ENCODE measurements around the gene AMPD2. TPM values are rescaled to one million over a fixed set of nuclear protein-coding genes. Genes with fewer than 3 reads are reported as not detected.

AMPD2 gene
- total and polyA plus RNA-seq, 7 donors: 4.2 to 13.9 (median 8.5) TPM

DNA sequence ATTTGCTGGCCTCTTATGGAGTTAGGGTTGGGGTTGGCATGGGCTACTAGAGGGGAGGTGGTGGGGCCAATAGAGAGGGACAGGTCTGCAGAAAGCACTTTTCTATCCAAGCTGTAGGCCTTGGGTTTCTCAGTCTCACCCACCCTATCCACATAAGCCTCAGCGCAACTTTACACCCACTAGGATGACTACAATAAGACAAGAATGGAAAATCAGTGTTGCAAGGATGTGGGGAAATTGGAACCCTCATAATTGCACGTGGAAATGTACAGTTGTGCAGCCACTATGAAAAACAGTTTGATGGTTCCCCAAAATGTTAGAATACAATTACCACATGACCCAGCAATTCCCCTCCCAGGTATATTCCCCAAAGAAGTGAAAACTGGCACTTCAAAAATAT is 22.2 kb downstream of the AMPD2 start:
- DNase-seq (no peak), ATAC-seq (no peak)
- TF ChIP-seq, protein P1, sequence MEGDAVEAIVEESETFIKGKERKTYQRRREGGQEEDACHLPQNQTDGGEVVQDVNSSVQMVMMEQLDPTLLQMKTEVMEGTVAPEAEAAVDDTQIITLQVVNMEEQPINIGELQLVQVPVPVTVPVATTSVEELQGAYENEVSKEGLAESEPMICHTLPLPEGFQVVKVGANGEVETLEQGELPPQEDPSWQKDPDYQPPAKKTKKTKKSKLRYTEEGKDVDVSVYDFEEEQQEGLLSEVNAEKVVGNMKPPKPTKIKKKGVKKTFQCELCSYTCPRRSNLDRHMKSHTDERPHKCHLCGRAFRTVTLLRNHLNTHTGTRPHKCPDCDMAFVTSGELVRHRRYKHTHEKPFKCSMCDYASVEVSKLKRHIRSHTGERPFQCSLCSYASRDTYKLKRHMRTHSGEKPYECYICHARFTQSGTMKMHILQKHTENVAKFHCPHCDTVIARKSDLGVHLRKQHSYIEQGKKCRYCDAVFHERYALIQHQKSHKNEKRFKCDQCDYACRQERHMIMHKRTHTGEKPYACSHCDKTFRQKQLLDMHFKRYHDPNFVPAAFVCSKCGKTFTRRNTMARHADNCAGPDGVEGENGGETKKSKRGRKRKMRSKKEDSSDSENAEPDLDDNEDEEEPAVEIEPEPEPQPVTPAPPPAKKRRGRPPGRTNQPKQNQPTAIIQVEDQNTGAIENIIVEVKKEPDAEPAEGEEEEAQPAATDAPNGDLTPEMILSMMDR (IDR thresholded peaks at IDR 0.05): no peak
- Histone ChIP-seq H3K4me1 (no peaks in the 10 kb centered on the region), H3K27me3 (ENCODE audit: insufficient read depth in 3 of 3, low read length in 2 of 3) (no peaks in the 10 kb centered on the region), H3K36me3 (ENCODE audit: insufficient read depth in 1 of 2, low read depth in 1 of 2) (no peaks in the 10 kb centered on the region), H3K9me3 (no peaks in the 10 kb centered on the region), H3K4me3 (no peak overlapping the region), H3K27ac (no peak overlapping the region)
- intact Hi-C loops (cut with DNase I): loop anchor here (1.0 to 5.0 kb wide), 6 partner anchors 45 to 340 kb away; partner anchors contain the start of genes AHCYL1 (in 1 of the 2), GNAI3 (in 1 of the 2) and GSTM1 (in 1 of the 2)
- WGBS, 3 donors: 69 to 89% (median 82%) methylated on average over 2 of the region's 2 CpGs

DNA sequence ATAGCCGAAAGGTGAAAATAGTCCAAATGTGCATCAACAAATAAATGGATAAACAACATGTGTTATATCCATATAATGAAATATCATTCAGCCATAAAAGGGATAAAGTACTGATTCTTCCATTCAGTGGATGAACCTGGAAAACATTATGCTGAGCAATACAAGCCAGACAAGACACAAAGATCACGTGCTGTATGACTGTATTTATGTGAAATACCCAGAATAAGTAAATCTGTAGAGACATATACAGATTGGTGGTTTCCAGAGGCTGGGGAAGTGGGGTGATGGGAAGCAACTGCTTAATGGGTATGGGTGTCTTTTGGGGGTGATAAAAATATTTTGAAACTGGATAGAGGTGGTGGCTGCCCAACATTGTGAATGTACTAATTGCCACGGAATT is 23.0 kb downstream of the AMPD2 start:
- Histone ChIP-seq H3K9me3 (no peaks in the 10 kb centered on the region), H3K4me3 (no peak overlapping the region), H3K27me3 (ENCODE audit: insufficient read depth in 3 of 3, low read length in 2 of 3) (no peaks in the 10 kb centered on the region), H3K36me3 (ENCODE audit: insufficient read depth in 1 of 2, low read depth in 1 of 2) (no peaks in the 10 kb centered on the region), H3K4me1 (no peaks in the 10 kb centered on the region), H3K27ac (no peak overlapping the region)
- 73 to 78% (median 74%) methylated on average over 3 of the region's 3 CpGs for WGBS, 3 donors
- intact Hi-C loops (cut with DNase I): loop anchor here (1.0 to 5.0 kb wide), 6 partner anchors 45 to 340 kb away; partner anchors contain the start of genes GSTM1 (in 2 of the 2), AHCYL1 (in 1 of the 2) and GNAI3 (in 1 of the 2)
- TF ChIP-seq, protein P1 (IDR thresholded peaks at IDR 0.05): no peak
- no peak for DNase-seq
- ATAC-seq: no peak

DNA sequence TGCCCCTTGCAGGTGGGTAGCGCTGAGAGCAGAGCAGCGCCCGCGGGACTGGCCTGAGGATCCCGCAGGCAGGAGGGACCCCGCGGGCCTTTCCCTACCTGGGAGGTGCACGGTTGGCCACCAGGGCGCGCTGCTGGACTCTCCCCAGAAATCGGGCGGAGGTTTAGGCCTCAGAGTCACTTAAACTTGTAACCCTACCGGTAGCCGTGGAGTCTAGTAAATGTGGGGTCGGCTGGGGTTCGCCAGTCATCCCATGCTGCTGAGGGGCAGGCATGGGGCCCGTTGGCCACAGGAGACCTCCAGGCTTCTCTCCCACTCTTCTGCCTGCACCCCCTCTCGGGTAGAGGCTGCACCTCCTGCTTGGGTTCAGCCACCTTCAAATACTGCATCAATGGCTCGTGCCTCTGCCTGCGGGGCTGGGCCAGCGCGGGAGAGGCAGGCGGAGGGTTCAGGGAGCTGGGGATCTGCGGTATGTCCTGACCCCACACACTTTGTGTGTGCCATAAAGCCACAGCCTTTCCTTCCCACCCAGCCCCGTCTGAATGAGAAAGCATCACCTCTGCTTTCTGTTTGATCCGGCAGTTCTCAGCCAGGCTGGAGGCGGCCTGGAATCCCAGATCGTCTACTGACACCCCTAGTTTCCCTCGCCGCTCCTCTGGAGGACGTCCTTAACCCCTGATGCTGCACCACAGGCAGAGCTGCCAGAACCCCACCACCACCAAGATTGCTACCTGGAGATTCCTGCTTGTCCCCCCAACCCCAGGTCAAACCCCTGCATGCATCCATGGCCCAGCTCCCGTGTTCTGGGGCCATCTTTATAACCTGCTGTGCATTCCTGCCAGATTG is 24.0 kb downstream of the AMPD2 start:
- intact Hi-C loops (cut with DNase I): loop anchor here (1.0 to 5.0 kb wide), 6 partner anchors 44 to 339 kb away; partner anchors contain the start of genes GSTM1 (in 2 of the 2), AHCYL1 (in 1 of the 2) and GNAI3 (in 1 of the 2)

DNA sequence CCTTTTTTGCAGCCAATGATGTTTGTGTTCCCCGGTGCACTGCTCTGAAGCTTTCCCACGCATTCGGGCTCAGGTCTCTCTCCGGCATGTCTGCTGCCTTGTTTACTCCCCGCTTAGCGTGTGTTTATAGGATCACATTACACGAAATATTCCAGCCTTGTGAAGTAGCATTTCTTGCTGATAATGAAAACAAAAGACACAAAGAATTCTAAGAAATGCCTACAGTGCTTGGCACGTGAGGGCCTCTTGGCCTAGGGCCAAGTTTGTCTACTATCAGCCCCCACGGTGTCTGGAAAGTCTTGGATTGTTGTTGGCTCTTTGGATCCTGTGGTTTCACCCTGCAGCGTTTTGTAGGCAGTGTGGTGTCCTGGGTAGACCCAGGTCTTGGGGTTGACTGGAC is 25.0 kb downstream of the AMPD2 start:
- Histone ChIP-seq H3K4me1 (no peaks in the 10 kb centered on the region), H3K9me3 (no peaks in the 10 kb centered on the region), H3K27ac (no peak overlapping the region), H3K36me3 (ENCODE audit: insufficient read depth in 1 of 2, low read depth in 1 of 2) (no peaks in the 10 kb centered on the region), H3K27me3 (ENCODE audit: insufficient read depth in 3 of 3, low read length in 2 of 3) (no peaks in the 10 kb centered on the region), H3K4me3 (no peak overlapping the region)
- DNase-seq (no peak), ATAC-seq (no peak)
- intact Hi-C loops (cut with DNase I): loop anchor here (5.0 kb wide), 4 partner anchors 43 to 338 kb away; partner anchors contain the start of genes AHCYL1 (in 1 of the 2), GNAI3 (in 1 of the 2) and GSTM1 (in 1 of the 2)
- WGBS, 3 donors: 57 to 58% methylated on average over 10 of the region's 10 CpGs; no CpG with 5 or more reads in 1 of the 3 donors
- TF ChIP-seq, protein P1 (IDR thresholded peaks at IDR 0.05): no peak

More for the DNA sequence above, 24.0 kb downstream of the AMPD2 start:
- Histone ChIP-seq H3K36me3 (ENCODE audit: insufficient read depth in 1 of 2, low read depth in 1 of 2) (no peaks in the 10 kb centered on the region), H3K4me3 (peak overlapping the region; percentile 26), H3K27me3 (ENCODE audit: insufficient read depth in 3 of 3, low read length in 2 of 3) (no peaks in the 10 kb centered on the region), H3K4me1 (no peaks in the 10 kb centered on the region), H3K27ac (no peak overlapping the region), H3K9me3 (no peaks in the 10 kb centered on the region)
- TF ChIP-seq, protein P1 (IDR thresholded peaks at IDR 0.05): peak; percentile 93
- 39 to 43% (median 41%) methylated on average over 32 of the region's 32 CpGs for WGBS, 3 donors
- ATAC-seq (peak; percentile 93 to 97 (median 94)), DNase-seq (peak; percentile 85 to 93)

All from psoas muscle (tissue), 8 donors.